Measurements from ENCODE around the gene IL12RB2.
"Not testable (repeated sequence)": the region's sequence is repeated elsewhere in the genome, so short reads cannot be mapped to it uniquely, and the experiment has no call there.

IL12RB2 gene

DNA sequence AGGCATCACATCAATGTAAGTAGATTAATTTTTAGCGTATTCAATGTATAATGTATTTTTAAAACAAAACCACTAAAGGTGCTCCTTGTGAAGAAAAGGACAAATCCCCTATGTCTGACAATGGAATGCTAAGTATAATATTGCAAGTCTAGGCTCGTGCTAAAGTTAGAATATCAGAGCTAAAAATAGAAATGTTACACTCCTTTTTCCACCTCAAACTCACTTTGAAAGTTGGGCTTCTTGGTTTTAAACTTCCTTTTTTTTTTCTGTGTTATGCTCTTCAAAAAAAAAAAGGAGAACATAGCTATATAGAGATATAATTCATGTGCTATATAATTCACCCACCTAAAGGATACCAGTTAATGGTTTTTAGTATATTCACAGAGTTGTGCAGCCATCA, 126.2 kb downstream of the IL12RB2 start:
- peak in 1 of 2 donors; percentile 76 for DNase-seq

DNA sequence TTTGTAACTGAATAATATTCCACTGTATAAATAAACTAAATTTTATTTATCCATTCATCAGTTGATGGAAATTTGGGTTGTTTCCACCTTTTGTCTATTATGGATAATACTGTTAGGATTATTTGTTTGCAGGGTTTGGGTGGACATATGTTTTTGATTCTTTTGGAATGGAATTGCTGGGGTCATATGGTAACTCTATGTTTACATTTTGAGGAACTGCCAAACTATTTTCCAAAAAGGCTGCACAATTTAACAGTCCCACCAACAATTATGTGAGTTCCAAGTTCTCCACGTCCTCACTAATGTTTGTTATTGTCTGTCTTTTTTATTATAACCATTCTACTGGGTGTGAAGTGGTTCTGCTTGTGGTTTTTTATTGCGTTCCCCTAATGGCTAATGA, 126.8 kb downstream of the IL12RB2 start:
- DNase-seq, result no peak

DNA sequence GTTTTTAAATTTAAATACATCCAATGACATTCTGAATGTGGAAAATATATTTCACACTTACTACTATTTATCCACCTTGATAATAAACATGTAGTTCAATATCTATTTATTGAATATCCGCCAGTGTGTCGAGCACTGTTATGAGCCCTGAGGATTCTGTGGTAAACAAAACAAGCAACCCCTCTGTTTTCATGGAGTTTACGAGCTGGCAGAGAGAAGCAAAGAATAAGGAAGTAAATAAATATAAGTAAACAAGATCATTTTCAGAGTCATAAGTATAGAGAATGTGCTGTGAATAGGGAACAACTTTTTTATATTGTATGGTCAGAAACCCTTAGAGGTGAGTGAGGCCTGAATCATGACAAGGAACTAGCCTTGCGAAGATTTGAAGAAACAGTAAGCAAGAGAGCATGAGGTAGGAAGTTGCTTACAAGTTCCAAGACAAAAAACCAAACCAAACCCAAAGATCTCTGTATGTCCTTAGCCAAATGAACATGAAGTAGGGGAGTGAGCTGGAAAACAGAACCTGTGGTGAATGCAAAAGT, 128.9 kb downstream of the IL12RB2 start:
- no peak for DNase-seq

DNA sequence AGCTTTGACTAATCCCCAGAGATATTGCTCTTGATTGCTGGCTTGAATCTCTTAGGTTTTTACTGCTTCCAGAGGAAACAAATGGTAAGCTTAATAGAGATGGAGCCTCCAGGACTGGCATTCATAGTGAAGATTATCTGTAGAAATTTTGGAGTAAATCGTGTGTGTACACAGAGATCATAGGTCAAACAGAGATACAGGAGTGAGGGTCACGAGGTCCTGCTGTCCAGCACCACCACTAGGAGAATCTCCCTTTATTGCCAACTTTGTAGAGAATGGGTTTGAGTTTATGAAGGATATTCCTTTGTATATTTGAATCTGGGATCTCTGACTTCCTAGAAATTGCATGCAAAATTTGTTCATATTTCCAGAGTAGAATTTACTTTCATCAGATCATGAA, 130.3 kb downstream of the IL12RB2 start:
- no peak for DNase-seq

DNA sequence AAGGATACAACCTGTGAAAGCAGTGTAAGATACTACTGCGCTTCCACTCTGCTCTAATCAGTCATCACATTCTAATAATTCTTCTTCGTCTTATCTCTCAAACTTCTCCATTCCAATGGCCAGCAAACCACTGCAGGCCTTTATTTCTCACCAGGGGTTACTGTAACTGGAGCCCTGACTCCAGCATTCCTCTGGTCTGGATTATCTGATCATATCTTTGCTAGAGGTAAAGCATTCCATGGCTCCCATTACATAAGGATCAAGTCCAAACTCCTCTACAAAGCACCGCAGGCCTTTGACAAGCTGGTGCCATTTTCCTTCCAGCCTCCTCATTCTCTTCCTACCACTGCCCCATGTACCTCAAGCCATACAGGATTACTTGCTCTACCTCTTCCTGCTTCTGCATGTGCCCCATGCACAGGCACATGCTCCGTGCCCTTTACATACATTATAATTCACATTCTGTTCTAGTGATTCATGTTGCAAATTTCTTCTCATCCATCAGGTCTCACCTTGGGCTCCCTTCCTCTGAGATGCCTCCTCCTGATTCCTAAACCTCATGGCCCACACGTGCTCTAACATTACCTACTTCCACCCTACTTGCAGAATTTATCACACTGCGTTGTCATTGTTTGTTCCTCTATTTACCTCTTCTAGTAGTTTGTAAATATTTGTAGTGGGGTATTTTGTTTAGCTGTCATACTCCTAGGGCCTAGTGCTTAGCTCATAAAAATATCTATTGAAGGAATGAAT, 131.8 kb downstream of the IL12RB2 start:
- DNase-seq, result no peak

DNA sequence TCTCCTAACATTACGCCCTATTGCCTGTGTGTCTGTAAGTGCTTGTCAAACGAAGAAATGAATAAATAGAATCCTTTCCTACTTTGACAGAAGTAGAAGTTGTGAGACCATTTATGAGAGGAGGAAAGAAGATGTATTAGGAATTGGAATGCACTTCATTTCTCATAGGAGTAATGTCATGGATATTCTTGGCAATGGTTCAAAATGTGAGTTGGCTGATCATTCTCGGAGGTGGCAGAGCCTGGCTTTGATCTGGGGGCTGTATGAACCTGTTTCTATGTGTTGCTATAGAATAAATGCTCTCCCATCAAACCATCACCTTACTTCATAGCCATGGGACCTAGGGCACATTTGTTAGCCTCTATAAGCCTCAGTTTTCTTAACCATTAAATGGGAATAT, 132.7 kb downstream of the IL12RB2 start:
- no peak for DNase-seq

DNA sequence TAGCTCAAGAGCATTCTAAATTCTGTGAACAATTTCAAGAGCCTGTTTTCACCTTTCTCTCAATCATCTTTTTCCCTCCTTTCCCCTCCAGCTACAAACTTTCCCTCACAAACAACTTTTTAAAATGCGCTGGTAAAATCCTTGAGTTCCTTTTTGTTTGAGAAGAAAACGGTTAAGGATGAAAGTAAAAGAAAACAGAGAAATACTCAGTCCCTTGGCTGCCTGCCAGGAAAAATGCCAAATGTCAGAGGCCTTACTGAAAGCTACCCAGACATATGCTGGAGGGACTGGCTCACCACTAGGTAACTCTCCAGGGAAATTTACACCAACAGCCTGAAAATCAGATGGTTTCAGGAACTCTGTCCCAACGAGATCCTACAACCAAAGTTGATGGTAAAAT, 133.5 kb downstream of the IL12RB2 start:
- peak; percentile 2 to 58 for DNase-seq

DNA sequence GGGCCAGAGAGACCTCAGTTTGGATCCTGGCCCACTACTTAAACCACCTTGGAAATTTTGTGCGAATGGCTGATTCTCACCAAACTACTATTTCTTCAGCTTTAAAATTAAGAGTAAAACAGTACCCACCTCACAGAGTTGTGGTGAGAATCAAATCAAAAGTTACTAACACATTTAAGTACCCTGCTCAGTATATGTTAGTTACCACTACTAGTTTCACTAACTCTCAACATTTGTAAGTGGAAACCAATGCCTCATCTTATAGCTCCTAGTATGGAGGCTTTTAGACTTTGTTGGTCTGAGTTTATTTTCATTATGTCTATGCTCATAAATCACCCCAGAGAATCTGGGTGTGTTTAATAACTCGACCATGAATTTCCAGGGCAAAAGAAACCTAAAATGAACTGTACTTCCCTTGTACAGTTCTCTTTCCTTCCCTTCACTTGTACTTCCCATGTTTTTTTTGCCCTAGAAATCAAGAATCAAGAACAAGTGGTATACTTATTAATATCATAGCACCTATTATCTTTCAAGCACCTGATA, 134.1 kb downstream of the IL12RB2 start:
- DNase-seq, result no peak

DNA sequence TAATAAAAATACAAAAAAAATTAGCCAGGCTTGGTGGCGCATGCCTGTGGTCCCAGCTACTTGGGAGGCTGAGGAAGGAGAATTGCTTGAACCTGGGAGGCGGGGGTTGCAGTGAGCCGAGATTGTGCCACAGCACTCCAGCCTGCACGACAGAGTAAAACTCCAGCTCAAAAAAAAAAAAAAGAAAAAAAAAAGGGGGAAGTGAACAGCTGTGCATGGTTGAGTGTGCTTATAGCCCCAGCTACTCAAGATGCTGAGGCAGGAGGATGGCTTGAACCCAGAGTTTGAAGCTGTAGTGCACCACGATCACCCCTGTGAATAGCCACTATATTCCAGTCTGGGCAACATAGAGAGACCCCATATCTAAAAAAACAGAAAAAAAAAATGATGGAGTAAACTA, 138.3 kb downstream of the IL12RB2 start:
- not testable (repeated sequence) for DNase-seq

Data from bone marrow (tissue), 2 donors.